ENCODE data around the gene PTPRR.

Gene PTPRR

GRCh38 chr12:70806827-70807226, 113.7 kb downstream of the PTPRR start:
- no peak for DNase-seq (ENCODE audit: extremely low spot score)
- TF ChIP-seq HDGF (IDR thresholded peaks at IDR 0.05; ENCODE audit: borderline replicate concordance): no peak
- TF ChIP-seq FOXK2 (IDR thresholded peaks at IDR 0.05): no peak
- no peak for TF ChIP-seq FOXM1 (IDR thresholded peaks at IDR 0.05; ENCODE audit: borderline replicate concordance)
- TF ChIP-seq SP1 (IDR thresholded peaks at IDR 0.05): no peak
- TF ChIP-seq ARNT (IDR thresholded peaks at IDR 0.05): no peak
- no peak for TF ChIP-seq SUZ12 (IDR thresholded peaks at IDR 0.05)
- CTCF ChIA-PET: no interaction called here
- POLR2A ChIA-PET: no interaction called here

- CTCF ChIA-PET: no interaction called here
- TF ChIP-seq BHLHE40 (IDR thresholded peaks at IDR 0.05; ENCODE audit: borderline replicate concordance) (no peak), FOXA1 (IDR thresholded peaks at IDR 0.05) (no peak), ZNF384 (IDR thresholded peaks at IDR 0.05) (no peak), SUZ12 (IDR thresholded peaks at IDR 0.05) (no peak), SP1 (IDR thresholded peaks at IDR 0.05) (no peak), LEF1 (IDR thresholded peaks at IDR 0.05; ENCODE audit: borderline replicate concordance) (no peak), PKNOX1 (IDR thresholded peaks at IDR 0.05) (no peak), L3MBTL2 (conservative IDR thresholded peaks at IDR 0.05) (no peak), CTBP1 (IDR thresholded peaks at IDR 0.05; ENCODE audit: borderline replicate concordance) (no peak), ELF4 (IDR thresholded peaks at IDR 0.05) (no peak), ARNT (IDR thresholded peaks at IDR 0.05) (no peak), NFRKB (IDR thresholded peaks at IDR 0.05) (no peak), FOXK2 (IDR thresholded peaks at IDR 0.05) (no peak), FOXM1 (IDR thresholded peaks at IDR 0.05; ENCODE audit: borderline replicate concordance) (no peak), TARDBP (IDR thresholded peaks at IDR 0.05) (no peak), HDGF (IDR thresholded peaks at IDR 0.05; ENCODE audit: borderline replicate concordance) (no peak)
Measured at GRCh38 chr12:70806043-70806442, 114.5 kb downstream of the PTPRR start.

GRCh38 chr12:70798016-70798783, 122.3 kb downstream of the PTPRR start:
- DNase-seq (ENCODE audit: extremely low spot score): no peak
- ChIA-PET POLR2A (no interaction called here), CTCF (no interaction called here)
- no peak for TF ChIP-seq CTBP1 (IDR thresholded peaks at IDR 0.05; ENCODE audit: borderline replicate concordance)
- TF ChIP-seq FOXA1 (IDR thresholded peaks at IDR 0.05): no peak

More at GRCh38 chr12:70806043-70806442, 114.5 kb downstream of the PTPRR start:
- DNase-seq (ENCODE audit: extremely low spot score): no peak
- POLR2A ChIA-PET: no interaction called here

GRCh38 chr12:70796989-70797388, 123.5 kb downstream of the PTPRR start:
- ChIA-PET POLR2A (no interaction called here), CTCF (no interaction called here)
- TF ChIP-seq L3MBTL2 (conservative IDR thresholded peaks at IDR 0.05) (no peak), SP1 (IDR thresholded peaks at IDR 0.05) (no peak), ARNT (IDR thresholded peaks at IDR 0.05) (no peak)
- no peak for DNase-seq (ENCODE audit: extremely low spot score)

- TF ChIP-seq TARDBP (IDR thresholded peaks at IDR 0.05): no peak
- TF ChIP-seq L3MBTL2 (conservative IDR thresholded peaks at IDR 0.05): no peak
- no peak for TF ChIP-seq FOXA1 (IDR thresholded peaks at IDR 0.05)
- no peak for TF ChIP-seq CTBP1 (IDR thresholded peaks at IDR 0.05; ENCODE audit: borderline replicate concordance)
- no peak for TF ChIP-seq FOXM1 (IDR thresholded peaks at IDR 0.05; ENCODE audit: borderline replicate concordance)
- TF ChIP-seq ZNF384 (IDR thresholded peaks at IDR 0.05): no peak
- no peak for TF ChIP-seq ELF4 (IDR thresholded peaks at IDR 0.05)
- TF ChIP-seq LEF1 (IDR thresholded peaks at IDR 0.05; ENCODE audit: borderline replicate concordance): no peak
- TF ChIP-seq PKNOX1 (IDR thresholded peaks at IDR 0.05): no peak
- no peak for TF ChIP-seq ARNT (IDR thresholded peaks at IDR 0.05)
- no peak for TF ChIP-seq NFRKB (IDR thresholded peaks at IDR 0.05)
- no peak for TF ChIP-seq HDGF (IDR thresholded peaks at IDR 0.05; ENCODE audit: borderline replicate concordance)
- no peak for TF ChIP-seq SUZ12 (IDR thresholded peaks at IDR 0.05)
- no peak for TF ChIP-seq FOXK2 (IDR thresholded peaks at IDR 0.05)
- no peak for TF ChIP-seq SP1 (IDR thresholded peaks at IDR 0.05)
- TF ChIP-seq BHLHE40 (IDR thresholded peaks at IDR 0.05; ENCODE audit: borderline replicate concordance): no peak
- CTCF ChIA-PET: no interaction called here
- POLR2A ChIA-PET: no interaction called here
- DNase-seq (ENCODE audit: extremely low spot score): no peak
Measured at GRCh38 chr12:70795608-70796007, 124.9 kb downstream of the PTPRR start.

- ChIA-PET CTCF (no interaction called here), POLR2A (no interaction called here)
- no peak for DNase-seq (ENCODE audit: extremely low spot score)
- no peak for TF ChIP-seq NFRKB (IDR thresholded peaks at IDR 0.05)
- no peak for TF ChIP-seq ARNT (IDR thresholded peaks at IDR 0.05)
- no peak for TF ChIP-seq FOXA1 (IDR thresholded peaks at IDR 0.05)
- no peak for TF ChIP-seq ZNF384 (IDR thresholded peaks at IDR 0.05)
- TF ChIP-seq FOXM1 (IDR thresholded peaks at IDR 0.05; ENCODE audit: borderline replicate concordance): no peak
- no peak for TF ChIP-seq FOXK2 (IDR thresholded peaks at IDR 0.05)
- TF ChIP-seq SUZ12 (IDR thresholded peaks at IDR 0.05): no peak
- no peak for TF ChIP-seq PKNOX1 (IDR thresholded peaks at IDR 0.05)
- TF ChIP-seq SP1 (IDR thresholded peaks at IDR 0.05): no peak
- TF ChIP-seq ELF4 (IDR thresholded peaks at IDR 0.05): no peak
- no peak for TF ChIP-seq HDGF (IDR thresholded peaks at IDR 0.05; ENCODE audit: borderline replicate concordance)
- TF ChIP-seq TARDBP (IDR thresholded peaks at IDR 0.05): no peak
- no peak for TF ChIP-seq CTBP1 (IDR thresholded peaks at IDR 0.05; ENCODE audit: borderline replicate concordance)
- TF ChIP-seq BHLHE40 (IDR thresholded peaks at IDR 0.05; ENCODE audit: borderline replicate concordance): no peak
- no peak for TF ChIP-seq LEF1 (IDR thresholded peaks at IDR 0.05; ENCODE audit: borderline replicate concordance)
- TF ChIP-seq L3MBTL2 (conservative IDR thresholded peaks at IDR 0.05): no peak
Measured at GRCh38 chr12:70794131-70794530, 126.4 kb downstream of the PTPRR start.

Measured in HEK293T (cell line).